ENCODE results near the gene COL20A1. TPM values are rescaled to one million over a fixed set of nuclear protein-coding genes. Genes with fewer than 3 reads are reported as not detected.
"Not testable (repeated sequence)": the region's sequence is repeated elsewhere in the genome, so short reads cannot be mapped to it uniquely, and the experiment has no call there.

COL20A1 gene
- total RNA-seq, 1 donor from 2014 or later, result not detected

DNA sequence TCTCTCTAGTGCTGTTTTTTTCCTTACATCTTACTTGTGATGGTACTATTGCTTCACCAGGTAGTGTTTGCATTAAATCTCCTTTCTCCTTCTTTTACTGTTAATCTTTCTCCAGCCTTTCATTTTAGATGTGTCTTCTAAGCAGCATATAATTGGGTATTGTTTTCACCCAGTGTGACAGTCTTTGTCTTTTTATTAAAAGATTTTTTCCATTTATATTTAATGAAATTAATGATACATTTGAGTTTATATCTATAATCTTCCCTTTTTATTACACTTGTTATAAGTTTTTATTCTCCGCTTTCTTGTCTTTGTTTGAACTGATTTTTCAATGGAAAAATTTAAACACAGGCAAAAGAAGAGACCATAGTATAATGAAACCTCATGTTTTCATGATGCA lies 8.7 kb downstream of the COL20A1 start:
- no peaks in the 10 kb centered on the region for H3K9me3 Mint-ChIP-seq (ENCODE audit: unreplicated experiment)
- no peaks in the 10 kb centered on the region for H3K4me1 Mint-ChIP-seq (ENCODE audit: unreplicated experiment)
- no peaks in the 10 kb centered on the region for H3K36me3 Mint-ChIP-seq (ENCODE audit: low read depth, unreplicated experiment)
- H3K4me3 Mint-ChIP-seq (ENCODE audit: unreplicated experiment), result no peak overlapping the region
- no peak for DNase-seq (ENCODE audit: low spot score)
- peaks cover 6% of the 10 kb centered on the region for H3K27me3 Mint-ChIP-seq (ENCODE audit: unreplicated experiment)
- H3K27ac Mint-ChIP-seq (ENCODE audit: unreplicated experiment), result no peak overlapping the region
- TF ChIP-seq, protein P1, sequence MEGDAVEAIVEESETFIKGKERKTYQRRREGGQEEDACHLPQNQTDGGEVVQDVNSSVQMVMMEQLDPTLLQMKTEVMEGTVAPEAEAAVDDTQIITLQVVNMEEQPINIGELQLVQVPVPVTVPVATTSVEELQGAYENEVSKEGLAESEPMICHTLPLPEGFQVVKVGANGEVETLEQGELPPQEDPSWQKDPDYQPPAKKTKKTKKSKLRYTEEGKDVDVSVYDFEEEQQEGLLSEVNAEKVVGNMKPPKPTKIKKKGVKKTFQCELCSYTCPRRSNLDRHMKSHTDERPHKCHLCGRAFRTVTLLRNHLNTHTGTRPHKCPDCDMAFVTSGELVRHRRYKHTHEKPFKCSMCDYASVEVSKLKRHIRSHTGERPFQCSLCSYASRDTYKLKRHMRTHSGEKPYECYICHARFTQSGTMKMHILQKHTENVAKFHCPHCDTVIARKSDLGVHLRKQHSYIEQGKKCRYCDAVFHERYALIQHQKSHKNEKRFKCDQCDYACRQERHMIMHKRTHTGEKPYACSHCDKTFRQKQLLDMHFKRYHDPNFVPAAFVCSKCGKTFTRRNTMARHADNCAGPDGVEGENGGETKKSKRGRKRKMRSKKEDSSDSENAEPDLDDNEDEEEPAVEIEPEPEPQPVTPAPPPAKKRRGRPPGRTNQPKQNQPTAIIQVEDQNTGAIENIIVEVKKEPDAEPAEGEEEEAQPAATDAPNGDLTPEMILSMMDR (IDR thresholded peaks at IDR 0.05; ENCODE audit: unreplicated experiment), result no peak

DNA sequence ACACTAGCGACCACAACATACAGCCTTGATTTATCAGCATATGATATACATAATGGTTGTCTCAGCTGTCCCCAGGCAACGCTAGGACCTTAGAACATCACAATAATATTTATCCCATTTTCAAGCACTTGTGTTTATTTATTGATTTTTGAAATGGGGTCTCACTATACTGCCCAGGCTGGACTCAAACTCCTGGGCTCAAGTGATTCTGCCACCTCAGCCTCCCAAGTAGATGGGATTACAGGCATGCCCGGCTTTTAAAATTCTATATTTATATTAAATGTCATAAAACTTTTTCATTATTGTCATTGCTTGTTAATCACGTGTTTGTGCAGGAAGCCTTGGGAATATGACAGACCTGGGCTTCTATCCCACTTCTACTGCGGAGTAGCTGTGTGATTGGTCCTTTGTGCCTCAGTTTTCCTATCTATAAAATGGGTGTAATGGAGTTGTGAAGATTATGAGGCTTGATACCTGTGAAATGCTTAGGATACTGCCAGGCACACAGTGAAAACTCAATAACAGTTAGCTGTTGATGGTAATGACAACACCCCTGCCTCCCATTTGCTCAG lies 10.2 kb downstream of the COL20A1 start:
- Mint-ChIP-seq H3K9me3 (ENCODE audit: unreplicated experiment) (no peaks in the 10 kb centered on the region), H3K4me1 (ENCODE audit: unreplicated experiment) (no peaks in the 10 kb centered on the region), H3K27ac (ENCODE audit: unreplicated experiment) (no peak overlapping the region), H3K4me3 (ENCODE audit: unreplicated experiment) (no peak overlapping the region), H3K36me3 (ENCODE audit: low read depth, unreplicated experiment) (no peaks in the 10 kb centered on the region), H3K27me3 (ENCODE audit: unreplicated experiment) (peaks cover 6% of the 10 kb centered on the region)
- TF ChIP-seq, protein P1 (IDR thresholded peaks at IDR 0.05; ENCODE audit: unreplicated experiment), result no peak
- DNase-seq (ENCODE audit: low spot score), result no peak

DNA sequence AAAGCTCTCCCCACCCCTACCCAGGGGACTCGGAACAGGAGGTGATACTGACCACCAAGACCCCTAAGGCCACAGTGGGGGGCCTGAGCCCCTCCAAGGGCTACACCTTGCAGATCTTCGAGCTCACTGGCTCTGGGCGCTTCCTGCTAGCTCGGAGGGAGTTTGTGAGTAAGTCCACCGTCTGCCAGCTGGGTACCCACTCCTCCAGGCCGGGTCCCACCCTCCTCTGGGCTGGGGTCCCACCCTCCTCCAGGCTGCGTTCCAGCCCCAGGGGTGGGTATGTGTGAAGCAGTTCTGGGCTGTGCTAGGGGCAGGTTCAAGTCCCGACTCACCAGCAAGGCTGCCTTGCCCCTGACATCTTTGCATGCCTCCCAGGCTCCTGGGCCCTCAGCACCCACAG lies 12.4 kb downstream of the COL20A1 start:
- DNase-seq (ENCODE audit: low spot score), result no peak
- Mint-ChIP-seq H3K27me3 (ENCODE audit: unreplicated experiment) (peaks cover 9% of the 10 kb centered on the region), H3K4me1 (ENCODE audit: unreplicated experiment) (no peaks in the 10 kb centered on the region), H3K27ac (ENCODE audit: unreplicated experiment) (no peak overlapping the region), H3K36me3 (ENCODE audit: low read depth, unreplicated experiment) (no peaks in the 10 kb centered on the region), H3K9me3 (ENCODE audit: unreplicated experiment) (no peaks in the 10 kb centered on the region), H3K4me3 (ENCODE audit: unreplicated experiment) (no peak overlapping the region)
- TF ChIP-seq, protein P1 (IDR thresholded peaks at IDR 0.05; ENCODE audit: unreplicated experiment), result no peak

DNA sequence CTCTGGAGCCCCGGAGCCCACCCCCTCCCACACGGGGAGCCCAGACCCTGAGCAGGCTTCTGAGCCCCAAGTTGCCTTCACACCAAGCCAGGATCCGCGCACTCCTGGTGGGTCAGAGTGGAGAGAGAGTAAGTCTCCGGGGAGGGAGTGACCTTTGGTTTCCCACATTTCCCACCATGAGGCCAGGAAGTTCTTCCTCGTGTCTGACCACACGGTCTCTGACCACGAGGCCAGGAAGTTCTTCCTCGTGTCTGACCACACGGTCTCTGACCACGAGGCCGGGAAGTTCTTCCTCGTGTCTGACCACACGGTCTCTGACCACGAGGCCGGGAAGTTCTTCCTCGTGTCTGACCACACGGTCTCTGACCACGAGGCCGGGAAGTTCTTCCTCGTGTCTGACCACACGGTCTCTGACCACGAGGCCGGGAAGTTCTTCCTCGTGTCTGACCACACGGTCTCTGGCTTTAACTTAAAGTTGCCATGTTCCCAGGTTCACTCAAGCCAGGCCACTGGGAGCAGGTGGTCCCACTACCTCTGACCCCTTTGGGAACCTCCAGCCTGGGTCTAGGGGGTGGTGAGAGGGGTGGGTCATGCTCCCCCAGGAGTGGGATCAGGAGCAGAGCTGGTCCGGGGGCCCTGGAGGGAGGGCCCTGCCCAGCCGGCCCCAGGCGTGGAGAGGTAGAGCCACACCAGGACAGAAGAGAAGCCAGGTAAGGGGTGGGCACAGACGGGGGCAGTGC lies 13.1 kb downstream of the COL20A1 start:
- H3K27ac Mint-ChIP-seq (ENCODE audit: unreplicated experiment); H3K9me3 Mint-ChIP-seq (ENCODE audit: unreplicated experiment); DNase-seq (ENCODE audit: low spot score); H3K4me3 Mint-ChIP-seq (ENCODE audit: unreplicated experiment); H3K27me3 Mint-ChIP-seq (ENCODE audit: unreplicated experiment); H3K4me1 Mint-ChIP-seq (ENCODE audit: unreplicated experiment); H3K36me3 Mint-ChIP-seq (ENCODE audit: low read depth, unreplicated experiment): not testable (repeated sequence)

DNA sequence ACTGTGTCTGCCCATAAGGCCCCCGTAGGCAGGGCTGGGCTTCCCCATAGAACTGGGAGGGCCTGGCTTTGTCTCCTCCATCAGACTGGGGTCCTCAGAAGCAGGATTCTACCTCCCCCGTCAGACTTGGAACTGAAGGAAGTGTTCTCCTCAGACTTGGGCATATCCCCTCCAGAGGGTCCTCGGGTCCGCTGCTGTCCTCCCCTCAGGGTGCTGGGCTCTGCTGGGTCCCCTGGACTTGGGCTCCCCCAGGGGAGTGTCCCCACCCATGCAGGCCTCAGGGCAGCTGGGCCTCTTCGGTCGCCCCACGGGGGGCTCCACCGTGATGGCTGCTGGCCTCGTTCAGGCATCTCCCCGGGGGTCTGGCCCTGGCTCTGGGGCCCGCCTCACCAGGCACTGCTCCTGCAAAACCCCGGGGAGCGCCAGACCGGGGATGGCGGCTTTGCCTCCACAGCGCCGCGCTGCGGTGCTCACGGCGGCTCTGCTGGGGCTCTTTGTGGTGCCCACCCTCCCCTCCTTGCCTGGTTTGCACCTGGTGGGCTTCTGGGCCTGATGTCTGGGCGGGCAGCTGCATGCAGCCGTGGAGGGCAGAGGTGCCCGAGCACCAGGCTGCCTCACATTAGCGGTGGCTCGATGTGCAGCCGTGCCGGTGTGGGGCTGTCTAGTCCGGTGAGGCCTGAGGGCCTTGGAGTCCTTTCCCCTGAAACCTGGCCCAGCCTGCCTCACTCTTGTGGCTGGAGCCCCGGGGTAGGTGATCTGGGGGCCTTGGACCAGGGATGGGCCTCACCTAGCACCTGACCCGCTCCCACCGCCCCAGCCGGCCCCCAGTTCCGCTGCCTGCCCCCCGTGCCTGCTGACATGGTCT lies 13.9 kb downstream of the COL20A1 start:
- H3K4me3 Mint-ChIP-seq (ENCODE audit: unreplicated experiment), result no peak overlapping the region
- no peak overlapping the region for H3K27ac Mint-ChIP-seq (ENCODE audit: unreplicated experiment)
- no peaks in the 10 kb centered on the region for H3K4me1 Mint-ChIP-seq (ENCODE audit: unreplicated experiment)
- no peaks in the 10 kb centered on the region for H3K36me3 Mint-ChIP-seq (ENCODE audit: low read depth, unreplicated experiment)
- H3K27me3 Mint-ChIP-seq (ENCODE audit: unreplicated experiment), result peaks cover 9% of the 10 kb centered on the region
- DNase-seq (ENCODE audit: low spot score), result no peak
- TF ChIP-seq, protein P1 (IDR thresholded peaks at IDR 0.05; ENCODE audit: unreplicated experiment), result no peak
- H3K9me3 Mint-ChIP-seq (ENCODE audit: unreplicated experiment), result no peaks in the 10 kb centered on the region
